Fibroblast of upper back skin (primary cell): ENCODE data around the gene PET117.
A peak's percentile ranks its signal among the peaks of the same experiment; 100 is the strongest.
"Not testable (repeated sequence)": the region's sequence is repeated elsewhere in the genome, so short reads cannot be mapped to it uniquely, and the experiment has no call there.

Experiments
- DNase-seq: peaks from one replicate; pipeline ENCODE4 v3.0.0-alpha.2; 2013

Gene PET117

DNA sequence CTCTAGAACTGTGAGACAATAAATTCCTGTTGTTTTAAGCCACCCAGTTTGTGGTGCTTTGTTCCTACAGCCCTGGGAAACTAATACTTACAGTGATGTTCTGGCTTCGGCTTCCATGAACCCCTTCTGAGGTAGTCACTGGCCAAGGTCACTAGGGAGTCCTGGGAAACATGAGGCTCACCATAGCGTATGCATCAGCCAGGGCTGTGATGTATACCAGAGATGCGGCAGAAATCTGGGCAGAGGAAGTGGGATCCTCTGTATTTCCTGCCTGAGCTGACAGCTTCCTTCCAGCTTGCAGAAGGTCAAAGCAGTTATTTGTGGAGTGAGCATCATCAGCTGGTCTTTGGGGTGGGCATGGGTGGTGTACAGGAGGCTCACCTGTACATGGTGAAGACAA is 27.9 kb downstream of the PET117 start:
- no peak for DNase-seq

DNA sequence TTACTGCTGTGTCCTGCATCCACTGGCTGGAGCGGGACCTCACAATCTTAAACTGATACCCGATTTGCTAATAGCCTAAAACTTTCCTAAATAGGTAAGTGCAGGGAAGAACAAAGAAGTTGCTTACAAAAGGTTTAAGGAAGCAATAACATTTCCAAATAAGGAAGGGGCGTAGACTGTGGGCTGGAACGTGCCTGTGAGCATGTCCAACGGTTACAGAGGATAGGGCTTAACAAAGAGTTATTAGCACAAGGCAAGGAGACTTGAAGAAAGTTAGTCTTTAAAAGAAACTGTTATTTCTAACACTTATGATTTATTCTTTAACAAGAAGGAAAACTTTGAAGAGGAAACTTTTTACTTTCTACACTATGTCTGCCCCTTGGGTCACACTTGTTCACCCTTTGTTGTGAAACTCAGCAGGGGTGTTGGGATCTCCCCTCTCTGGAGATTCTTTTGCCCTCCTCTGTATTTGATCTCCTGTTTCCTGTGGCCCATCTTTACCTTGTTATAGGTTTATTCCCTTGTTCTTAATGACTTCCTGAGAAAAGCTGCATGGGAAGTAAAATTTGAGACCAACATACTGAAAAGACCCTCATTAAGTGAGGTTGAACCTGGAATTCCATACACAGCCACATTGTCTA is 28.7 kb downstream of the PET117 start:
- no peak for DNase-seq

DNA sequence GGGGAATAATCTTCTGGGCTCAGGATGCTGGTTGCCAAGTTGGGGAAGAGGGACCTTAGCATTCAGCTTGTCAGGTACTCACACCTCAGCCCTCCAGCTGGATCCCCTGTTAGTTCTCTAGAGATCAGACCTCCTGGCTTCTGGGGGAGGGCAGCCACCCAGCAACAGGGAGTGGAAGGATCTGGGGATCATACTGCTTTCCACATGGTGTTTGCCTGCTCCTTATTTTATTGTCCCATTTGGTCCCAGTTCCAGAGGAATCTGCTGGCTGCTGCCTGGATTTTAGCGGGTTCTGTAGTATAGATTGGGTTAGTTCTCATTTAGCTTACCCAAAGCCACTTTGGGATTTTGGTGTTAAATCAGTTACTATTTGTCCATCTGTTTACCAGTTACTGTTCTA is 29.3 kb downstream of the PET117 start:
- no peak for DNase-seq

DNA sequence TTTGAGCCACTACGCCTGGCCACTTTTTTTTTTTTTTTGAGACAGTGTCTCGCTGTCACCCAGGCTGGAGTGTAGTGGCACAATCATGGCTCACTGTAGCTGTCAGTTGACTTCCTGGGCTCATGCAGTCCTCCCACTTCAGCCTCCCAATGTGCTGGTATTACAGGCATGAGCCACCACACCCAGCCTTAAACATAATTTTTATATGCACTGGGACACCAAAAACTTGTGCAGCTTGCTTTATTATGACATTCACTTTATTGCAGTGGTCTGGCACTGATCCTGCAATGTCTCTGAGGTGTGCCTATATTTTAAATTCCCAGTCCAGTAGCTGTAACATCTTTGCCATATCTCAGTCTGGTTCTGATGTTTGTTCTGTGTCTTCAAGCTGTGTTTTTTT is 34.7 kb downstream of the PET117 start:
- no peak for DNase-seq

DNA sequence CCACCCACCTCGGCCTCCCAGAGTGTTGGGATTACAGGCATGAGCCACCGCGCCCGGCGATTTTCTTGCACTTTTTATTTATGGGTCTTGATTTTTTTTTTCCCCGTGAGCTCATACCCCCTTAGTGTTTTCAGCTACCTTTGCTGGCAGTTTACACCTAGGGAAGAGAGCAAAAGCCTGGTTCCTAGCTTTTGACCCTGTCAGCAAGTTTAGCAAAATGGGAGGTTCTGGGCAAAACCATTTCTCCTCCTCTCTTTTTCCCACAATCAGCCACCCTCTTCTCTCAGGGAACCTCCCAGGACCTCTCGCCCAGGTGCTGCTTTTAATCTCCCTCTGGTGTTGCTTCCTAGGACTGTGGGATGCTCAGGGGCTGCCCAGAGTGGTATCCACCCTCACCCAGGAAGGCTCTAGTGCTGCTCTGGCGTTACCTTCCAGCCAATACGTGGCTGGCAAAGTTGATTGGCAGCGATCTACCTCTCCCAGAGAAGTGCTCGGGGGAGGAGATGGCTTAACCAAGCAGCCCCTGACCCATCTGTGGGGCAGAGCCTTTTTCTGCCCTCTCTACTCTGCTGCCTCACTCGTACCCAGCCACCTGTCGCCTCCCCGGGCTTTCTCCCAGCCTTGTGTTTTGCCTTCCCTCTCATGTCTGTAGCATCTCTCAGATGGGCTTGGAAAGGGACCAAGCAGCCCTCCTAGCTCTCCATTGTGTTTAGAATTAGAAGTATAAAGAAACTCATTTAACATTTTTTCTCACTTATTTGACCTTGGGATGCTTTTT is 37.4 kb downstream of the PET117 start:
- no peak for DNase-seq

DNA sequence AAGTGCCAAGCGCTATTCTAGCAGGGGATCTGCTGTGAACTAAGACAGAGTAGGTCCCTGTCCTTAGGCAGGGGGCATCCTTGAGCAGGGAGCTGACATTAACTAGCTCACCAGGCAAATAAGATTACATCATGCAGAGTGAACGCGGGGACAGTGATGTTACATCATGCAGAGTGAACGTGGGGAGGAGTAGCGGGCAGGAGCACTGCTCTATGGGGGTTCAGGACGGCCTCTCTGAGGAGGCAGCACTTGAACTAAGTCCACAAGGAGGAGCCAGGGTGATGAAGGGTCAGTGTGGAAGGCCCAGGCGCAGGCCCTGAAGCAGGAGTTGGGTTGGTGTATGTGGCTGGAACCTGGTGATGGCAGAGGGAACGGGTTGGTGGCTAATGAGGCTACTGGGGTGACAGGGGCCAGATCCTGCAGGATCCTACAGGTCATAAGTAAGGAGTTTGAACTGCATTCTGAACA is 38.7 kb downstream of the PET117 start:
- no peak for DNase-seq

DNA sequence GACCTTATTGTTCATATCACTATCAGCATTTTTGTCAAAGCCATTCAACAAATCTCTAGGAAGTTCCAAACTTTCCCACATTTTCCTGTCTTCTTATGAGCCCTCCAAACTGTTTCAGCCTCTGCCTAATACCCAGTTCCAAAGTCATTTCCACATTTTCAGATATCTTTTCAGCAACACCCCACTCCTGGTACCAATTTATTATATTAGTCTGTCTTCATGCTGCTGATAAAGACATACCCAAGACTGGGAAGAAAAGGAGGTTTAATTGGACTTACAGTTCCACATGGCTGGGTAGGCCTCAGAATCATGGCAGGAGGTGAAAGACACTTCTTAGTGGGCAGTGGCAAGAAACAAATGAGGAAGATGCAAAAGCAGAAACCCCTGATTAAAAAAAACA is 42.7 kb downstream of the PET117 start:
- DNase-seq, result not testable (repeated sequence)

DNA sequence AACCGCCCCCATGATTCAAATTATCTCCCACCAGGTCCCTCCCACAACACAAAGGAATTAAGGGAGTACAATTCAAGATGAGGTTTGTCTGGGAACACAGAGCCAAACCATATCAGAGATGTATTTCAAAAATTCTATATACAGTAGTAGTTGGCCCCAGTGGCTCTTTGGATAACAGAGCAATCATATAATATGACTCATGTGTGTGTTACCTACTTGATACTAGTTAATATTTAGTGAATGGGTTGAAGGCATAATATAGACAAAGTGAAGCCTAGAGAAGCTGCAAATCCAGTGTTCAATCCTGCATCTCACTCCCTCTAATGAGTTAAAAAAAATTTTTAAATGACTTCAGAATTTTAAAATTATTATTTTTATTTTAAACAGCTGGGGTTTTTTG is 43.2 kb downstream of the PET117 start:
- no peak for DNase-seq

DNA sequence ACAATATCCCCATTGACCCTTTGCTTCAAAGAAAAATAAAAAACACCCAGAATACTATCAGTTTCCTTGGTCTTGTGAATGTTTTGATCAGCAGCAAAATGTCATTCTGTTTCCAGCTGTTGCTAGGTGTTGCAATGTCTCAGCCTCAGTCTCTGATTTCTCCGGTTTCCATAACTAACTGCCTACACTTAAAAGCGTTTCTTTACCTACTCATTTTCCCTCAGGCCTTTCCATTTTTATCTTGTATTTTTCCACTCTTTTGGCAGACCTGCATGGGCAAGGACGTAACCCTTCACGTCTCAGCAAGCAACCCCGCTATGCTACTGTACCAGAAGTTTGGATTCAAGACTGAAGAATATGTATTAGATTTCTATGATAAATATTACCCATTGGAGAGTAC is 49.4 kb downstream of the PET117 start:
- DNase-seq, result no peak

DNA sequence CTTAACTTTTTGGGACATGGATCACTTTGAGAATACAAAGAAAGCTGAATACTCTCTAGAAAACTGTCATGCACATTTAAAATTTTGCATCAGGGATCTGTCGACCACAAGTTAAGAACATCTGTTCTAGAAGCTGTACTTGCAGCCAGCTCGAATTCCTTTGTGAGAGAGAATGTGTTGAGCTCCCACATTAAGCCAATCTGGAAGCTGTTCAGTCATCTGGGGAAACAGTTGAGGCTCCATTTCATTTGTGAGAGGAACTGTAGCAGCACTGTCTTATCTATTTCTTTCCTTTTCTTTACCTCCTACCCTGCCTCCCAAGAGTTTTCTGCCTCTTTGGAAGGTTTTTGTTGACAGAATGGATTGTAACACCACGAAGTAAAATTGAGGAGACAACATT is 50.8 kb downstream of the PET117 start:
- peak; percentile 24 for DNase-seq

DNA sequence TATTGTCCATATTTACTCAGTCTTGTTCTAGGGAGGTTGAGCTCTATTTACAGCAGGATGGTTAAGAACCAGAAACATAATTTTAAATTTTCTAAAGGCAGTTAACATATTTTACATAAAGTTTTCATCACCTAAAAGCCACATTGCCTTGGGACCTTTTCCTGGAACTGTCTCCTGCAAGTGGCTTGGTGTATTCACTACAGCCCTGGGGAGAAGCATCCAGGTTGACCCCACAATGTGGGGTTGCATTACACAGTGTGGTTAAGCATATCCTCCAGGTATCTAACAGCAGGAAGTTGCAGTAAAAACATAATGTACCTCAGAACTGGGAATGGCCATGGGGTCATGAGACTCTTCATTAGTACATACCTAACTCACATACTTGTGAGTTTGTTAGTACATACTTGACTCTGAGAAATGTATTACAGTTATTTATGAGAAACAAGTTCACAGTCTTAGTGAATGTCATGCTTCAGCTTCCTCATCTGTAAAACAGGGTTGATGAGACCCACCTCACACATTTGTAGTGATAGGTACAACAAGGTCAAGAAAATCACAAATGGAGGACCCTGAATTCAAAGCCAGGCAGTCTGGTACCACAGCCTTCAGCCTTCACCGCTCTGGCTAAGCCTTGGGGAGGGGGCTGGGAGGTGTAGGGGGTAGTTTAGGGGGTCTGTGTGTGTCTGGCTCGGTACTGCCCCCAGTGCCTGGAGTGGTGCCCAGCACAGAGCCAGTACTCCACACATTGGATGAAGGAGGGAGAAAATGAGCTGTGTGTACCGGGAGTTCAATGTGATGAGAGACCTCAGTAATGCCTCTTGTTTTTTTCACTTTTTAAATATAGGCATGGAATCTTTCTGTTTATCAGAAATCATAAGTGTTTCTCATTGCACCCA is 52.9 kb downstream of the PET117 start:
- DNase-seq, result no peak

DNA sequence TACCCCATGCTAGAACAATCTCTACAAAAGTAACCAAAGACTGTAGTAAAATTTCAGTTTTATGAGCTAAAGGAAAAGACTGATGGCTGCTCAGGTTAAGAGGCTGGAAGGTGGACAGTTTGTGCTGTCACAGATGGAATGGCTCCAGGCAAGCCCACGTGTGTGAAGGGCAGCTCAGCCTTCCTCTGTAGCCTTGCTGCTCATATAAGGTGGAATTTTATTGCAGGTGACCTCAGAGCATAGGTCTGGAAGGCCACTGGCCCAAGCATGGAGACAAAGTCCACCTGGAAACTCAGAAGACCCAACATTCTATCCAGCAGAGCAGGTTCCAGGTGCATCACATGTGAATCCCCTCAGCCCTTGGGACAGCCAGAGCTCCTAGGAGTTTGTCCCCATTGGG is 53.6 kb downstream of the PET117 start:
- no peak for DNase-seq
